WTC11 (cell line): ENCODE measurements around the gene CNTN5. TPM values are rescaled to one million over a fixed set of nuclear protein-coding genes. Genes with fewer than 3 reads are reported as not detected.

Source experiments
- ATAC-seq: fragments of 200-7000 bp; cut with Tn5 transposase; 2 replicates; pipeline ENCODE4 v1.10.0; 2021; ENCODE audit warnings: mild to moderate bottlenecking, moderate library complexity
- CTCF ChIA-PET: fragments of 300-600 bp; sonication (Branson Sonifier 250); formaldehyde crosslinking; loops from one replicate; lab custom pipeline; 2021; ENCODE audit warnings: antibody characterized with exemption; lab: Charles Lee
- POLR2A ChIA-PET: fragments of 350-600 bp; sonication (Branson Sonifier 250); formaldehyde crosslinking; loops from one replicate; lab custom pipeline; 2021; ENCODE audit warnings: antibody characterized with exemption; lab: Charles Lee
- DNase-seq: peaks from one replicate; pipeline ENCODE4 v3.0.0; 2021; ENCODE audit warnings: low spot score
- H3K27ac Mint-ChIP-seq: 2 replicates; pipeline ENCODE4 v1.8.0; 2021; ENCODE audit warnings: mixed read lengths
- H3K27me3 Mint-ChIP-seq: 2 replicates; pipeline ENCODE4 v1.8.0; 2021; ENCODE audit warnings: low read depth, mild to moderate bottlenecking, moderate library complexity, mixed read lengths
- H3K36me3 Mint-ChIP-seq: 2 replicates; pipeline ENCODE4 v1.8.0; 2021; ENCODE audit warnings: mixed read lengths
- H3K4me1 Mint-ChIP-seq: 2 replicates; pipeline ENCODE4 v1.8.0; 2022; ENCODE audit warnings: mixed read lengths
- H3K4me3 Mint-ChIP-seq: 2 replicates; pipeline ENCODE4 v1.8.0; 2021; ENCODE audit warnings: mild to moderate bottlenecking, moderate library complexity, mixed read lengths
- H3K9me3 Mint-ChIP-seq: 2 replicates; pipeline ENCODE4 v1.8.0; 2021; ENCODE audit warnings: mixed read lengths
- CBFB ChIP-seq: sonication (generic); formaldehyde crosslinking; IDR thresholded peaks from 2 replicates; pipeline ENCODE4 v1.8.1; 2022; ENCODE audit warnings: mild to moderate bottlenecking, low read depth, missing genetic modification reagents
- EMX1 ChIP-seq: fragments of 250-450 bp; sonication (Bioruptor Pico); IDR thresholded peaks from 2 replicates; pipeline ENCODE4 v1.8.0; 2021; ENCODE audit warnings: mild to moderate bottlenecking
- ETV6 ChIP-seq: sonication (generic); formaldehyde crosslinking; IDR thresholded peaks from 2 replicates; pipeline ENCODE4 v1.8.1; 2022; ENCODE audit warnings: mild to moderate bottlenecking, missing genetic modification reagents
- FOXJ3 ChIP-seq: sonication (generic); formaldehyde crosslinking; IDR thresholded peaks from 2 replicates; pipeline ENCODE4 v1.9.0; 2021; ENCODE audit warnings: missing genetic modification reagents, mild to moderate bottlenecking, borderline replicate concordance
- GABPB1 ChIP-seq: sonication (generic); formaldehyde crosslinking; IDR thresholded peaks from 2 replicates; pipeline ENCODE4 v1.8.1; 2023; ENCODE audit warnings: mild to moderate bottlenecking, missing genetic modification reagents
- KAT7 ChIP-seq: sonication (generic); formaldehyde crosslinking; IDR thresholded peaks from 2 replicates; pipeline ENCODE4 v1.8.1; 2023; ENCODE audit warnings: missing genetic modification reagents, mild to moderate bottlenecking, borderline replicate concordance
- NFATC4 ChIP-seq: fragments of 250-450 bp; sonication (Bioruptor Pico); IDR thresholded peaks from 2 replicates; pipeline ENCODE4 v1.9.0; 2021; ENCODE audit warnings: mild to moderate bottlenecking
- NR1H2 ChIP-seq: sonication (generic); formaldehyde crosslinking; IDR thresholded peaks from 2 replicates; pipeline ENCODE4 v1.9.0; 2021; ENCODE audit warnings: mild to moderate bottlenecking, moderate library complexity, missing genetic modification reagents
- NR2C2 ChIP-seq: sonication (generic); formaldehyde crosslinking; IDR thresholded peaks from 2 replicates; pipeline ENCODE4 v1.8.0; 2022; ENCODE audit warnings: mild to moderate bottlenecking, missing genetic modification reagents
- NR3C1 ChIP-seq: sonication (generic); formaldehyde crosslinking; conservative IDR thresholded peaks from 2 replicates; pipeline ENCODE4 v1.8.1; 2023; ENCODE audit warnings: low read depth, mild to moderate bottlenecking, missing genetic modification reagents
- OVOL2 ChIP-seq: fragments of 250-450 bp; sonication (Bioruptor Pico); IDR thresholded peaks from 2 replicates; pipeline ENCODE4 v1.9.0; 2021; ENCODE audit warnings: mild to moderate bottlenecking, borderline replicate concordance
- PRRX2 ChIP-seq: fragments of 250-450 bp; sonication (Bioruptor Pico); IDR thresholded peaks from 2 replicates; pipeline ENCODE4 v1.8.0; 2021; ENCODE audit warnings: mild to moderate bottlenecking
- RELA ChIP-seq: sonication (generic); formaldehyde crosslinking; IDR thresholded peaks from 2 replicates; pipeline ENCODE4 v1.8.1; 2022; ENCODE audit warnings: missing genetic modification reagents, mild to moderate bottlenecking, borderline replicate concordance
- SMAD3 ChIP-seq: sonication (generic); formaldehyde crosslinking; IDR thresholded peaks from 2 replicates; pipeline ENCODE4 v1.8.0; 2022; ENCODE audit warnings: missing genetic modification reagents, mild to moderate bottlenecking, borderline replicate concordance
- SMAD4 ChIP-seq: sonication (generic); formaldehyde crosslinking; IDR thresholded peaks from 2 replicates; pipeline ENCODE4 v1.8.0; 2022; ENCODE audit warnings: mild to moderate bottlenecking, missing genetic modification reagents
- TEAD4 ChIP-seq: sonication (generic); formaldehyde crosslinking; IDR thresholded peaks from 2 replicates; pipeline ENCODE4 v1.8.0; 2022; ENCODE audit warnings: mild to moderate bottlenecking, missing genetic modification reagents
- ZNF121 ChIP-seq: sonication (generic); formaldehyde crosslinking; IDR thresholded peaks from 2 replicates; pipeline ENCODE4 v1.8.0; 2023; ENCODE audit warnings: missing genetic modification reagents
- ZNF416 ChIP-seq: fragments of 250-450 bp; sonication (Bioruptor Pico); IDR thresholded peaks from 2 replicates; pipeline ENCODE4 v1.9.0; 2021; ENCODE audit warnings: mild to moderate bottlenecking, inconsistent platforms
- total RNA-seq: library from RNA; stranded (reverse); gene quantifications from 3 replicates; pipeline ENCODE4 v1.2.3, GENCODE V29; 2021
- TF ChIP-seq, protein P1 (sequence below): fragments of 250-450 bp; sonication (Bioruptor Pico); IDR thresholded peaks from 2 replicates; pipeline ENCODE4 v1.9.0; 2021; ENCODE audit warnings: moderate library complexity, mild to moderate bottlenecking, inconsistent platforms, borderline replicate concordance
- TF ChIP-seq, protein P2 (sequence below): fragments of 250-450 bp; sonication (Bioruptor Pico); IDR thresholded peaks from 2 replicates; pipeline ENCODE4 v1.9.0; 2021; ENCODE audit warnings: mild to moderate bottlenecking
- TF ChIP-seq, protein P3 (sequence below): sonication (generic); formaldehyde crosslinking; IDR thresholded peaks from 2 replicates; pipeline ENCODE4 v1.8.0; 2022; ENCODE audit warnings: mild to moderate bottlenecking, missing genetic modification reagents
- TF ChIP-seq, protein P4 (sequence below): sonication (generic); formaldehyde crosslinking; IDR thresholded peaks from 2 replicates; pipeline ENCODE4 v1.8.1; 2022; ENCODE audit warnings: low read depth, mild to moderate bottlenecking, moderate library complexity, missing genetic modification reagents, borderline replicate concordance
- TF ChIP-seq, protein P5 (sequence below): sonication (generic); formaldehyde crosslinking; IDR thresholded peaks from 2 replicates; pipeline ENCODE4 v1.8.1; 2023; ENCODE audit warnings: mild to moderate bottlenecking, moderate library complexity, missing genetic modification reagents

CNTN5 gene
- total RNA-seq, 1 experiment from 2014 or later = 0.07 TPM

DNA sequence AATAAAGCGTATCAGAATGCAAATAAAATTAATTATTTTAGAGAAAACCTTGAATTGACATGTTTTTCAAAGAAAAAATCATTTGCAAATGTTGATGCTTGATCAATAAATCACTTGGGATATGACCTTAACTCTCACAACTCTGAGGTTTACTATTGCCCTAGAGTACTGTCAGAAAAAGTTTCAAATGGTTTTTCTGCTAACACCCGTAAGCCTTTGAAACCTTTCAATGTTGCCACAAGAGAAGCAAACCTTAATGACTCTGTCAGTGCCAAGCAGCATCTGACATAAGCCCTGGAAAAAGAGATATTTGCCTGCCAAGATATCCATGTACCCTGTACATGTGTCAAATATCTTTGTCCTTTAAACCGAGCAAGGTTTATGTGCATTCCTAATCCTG is 1282.1 kb downstream of the CNTN5 start (continued):
- TF ChIP-seq NR3C1 (CRISPR knock-in tag) = no peak

DNA sequence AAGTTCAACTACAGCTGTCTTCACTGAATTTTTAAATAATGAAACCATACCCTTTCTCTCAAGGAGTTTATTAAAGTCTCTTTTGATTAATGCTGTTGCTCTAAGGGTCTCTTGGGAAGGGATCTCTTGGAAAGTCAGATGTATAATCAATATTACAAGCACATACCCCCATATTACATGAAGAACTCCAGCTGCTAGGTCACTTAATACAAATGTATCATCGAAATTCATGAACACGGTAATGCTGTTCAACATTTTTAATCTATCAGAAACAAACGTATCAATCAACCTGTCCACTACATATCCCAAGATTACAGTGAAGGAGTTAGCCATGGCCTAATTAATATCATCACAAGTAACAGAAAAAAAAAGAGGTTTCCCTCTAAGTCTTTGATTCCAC is 1283.1 kb downstream of the CNTN5 start:
- Mint-ChIP-seq H3K27ac (no peak overlapping the region), H3K27me3 (no peaks in the 10 kb centered on the region), H3K4me3 (no peak overlapping the region), H3K9me3 (no peaks in the 10 kb centered on the region), H3K36me3 (no peaks in the 10 kb centered on the region), H3K4me1 (no peaks in the 10 kb centered on the region)
- ATAC-seq = no peak
- TF ChIP-seq TEAD4 (CRISPR knock-in tag) (no peak), PRRX2 (no peak), NFATC4 (CRISPR knock-in tag) (no peak), CBFB (CRISPR knock-in tag) (no peak), OVOL2 (no peak), RELA (CRISPR knock-in tag) (no peak), SMAD3 (no peak), ETV6 (no peak), GABPB1 (CRISPR knock-in tag) (no peak), SMAD4 (no peak), FOXJ3 (CRISPR knock-in tag) (no peak)
- TF ChIP-seq, protein P1, sequence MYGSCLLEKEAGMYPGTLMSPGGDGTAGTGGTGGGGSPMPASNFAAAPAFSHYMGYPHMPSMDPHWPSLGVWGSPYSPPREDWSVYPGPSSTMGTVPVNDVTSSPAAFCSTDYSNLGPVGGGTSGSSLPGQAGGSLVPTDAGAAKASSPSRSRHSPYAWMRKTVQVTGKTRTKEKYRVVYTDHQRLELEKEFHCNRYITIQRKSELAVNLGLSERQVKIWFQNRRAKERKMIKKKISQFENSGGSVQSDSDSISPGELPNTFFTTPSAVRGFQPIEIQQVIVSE (CRISPR knock-in tag) = no peak
- TF ChIP-seq, protein P2, sequence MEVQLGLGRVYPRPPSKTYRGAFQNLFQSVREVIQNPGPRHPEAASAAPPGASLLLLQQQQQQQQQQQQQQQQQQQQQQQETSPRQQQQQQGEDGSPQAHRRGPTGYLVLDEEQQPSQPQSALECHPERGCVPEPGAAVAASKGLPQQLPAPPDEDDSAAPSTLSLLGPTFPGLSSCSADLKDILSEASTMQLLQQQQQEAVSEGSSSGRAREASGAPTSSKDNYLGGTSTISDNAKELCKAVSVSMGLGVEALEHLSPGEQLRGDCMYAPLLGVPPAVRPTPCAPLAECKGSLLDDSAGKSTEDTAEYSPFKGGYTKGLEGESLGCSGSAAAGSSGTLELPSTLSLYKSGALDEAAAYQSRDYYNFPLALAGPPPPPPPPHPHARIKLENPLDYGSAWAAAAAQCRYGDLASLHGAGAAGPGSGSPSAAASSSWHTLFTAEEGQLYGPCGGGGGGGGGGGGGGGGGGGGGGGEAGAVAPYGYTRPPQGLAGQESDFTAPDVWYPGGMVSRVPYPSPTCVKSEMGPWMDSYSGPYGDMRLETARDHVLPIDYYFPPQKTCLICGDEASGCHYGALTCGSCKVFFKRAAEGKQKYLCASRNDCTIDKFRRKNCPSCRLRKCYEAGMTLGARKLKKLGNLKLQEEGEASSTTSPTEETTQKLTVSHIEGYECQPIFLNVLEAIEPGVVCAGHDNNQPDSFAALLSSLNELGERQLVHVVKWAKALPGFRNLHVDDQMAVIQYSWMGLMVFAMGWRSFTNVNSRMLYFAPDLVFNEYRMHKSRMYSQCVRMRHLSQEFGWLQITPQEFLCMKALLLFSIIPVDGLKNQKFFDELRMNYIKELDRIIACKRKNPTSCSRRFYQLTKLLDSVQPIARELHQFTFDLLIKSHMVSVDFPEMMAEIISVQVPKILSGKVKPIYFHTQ = no peak
- POLR2A ChIA-PET = no interaction called here
- no peak for DNase-seq
- CTCF ChIA-PET = no interaction called here

DNA sequence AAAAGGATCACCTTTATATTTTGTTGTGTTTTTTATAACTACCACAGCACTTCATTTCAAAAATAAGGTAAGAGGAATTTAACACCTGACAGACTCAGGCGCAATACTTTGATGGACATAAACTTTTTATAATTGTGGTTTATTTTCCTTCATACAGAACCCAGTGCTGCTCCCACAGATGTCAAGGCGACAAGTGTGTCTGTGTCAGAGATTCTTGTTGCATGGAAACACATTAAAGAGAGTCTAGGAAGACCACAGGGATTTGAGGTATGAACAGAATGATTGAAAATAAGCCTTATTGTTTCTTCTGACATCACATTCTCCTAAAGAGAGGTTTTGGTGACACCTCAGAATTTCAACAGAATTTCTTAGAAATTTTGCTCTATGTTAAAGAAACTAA is 1287.5 kb downstream of the CNTN5 start:
- no peak overlapping the region for H3K27ac Mint-ChIP-seq
- TF ChIP-seq, protein P3, sequence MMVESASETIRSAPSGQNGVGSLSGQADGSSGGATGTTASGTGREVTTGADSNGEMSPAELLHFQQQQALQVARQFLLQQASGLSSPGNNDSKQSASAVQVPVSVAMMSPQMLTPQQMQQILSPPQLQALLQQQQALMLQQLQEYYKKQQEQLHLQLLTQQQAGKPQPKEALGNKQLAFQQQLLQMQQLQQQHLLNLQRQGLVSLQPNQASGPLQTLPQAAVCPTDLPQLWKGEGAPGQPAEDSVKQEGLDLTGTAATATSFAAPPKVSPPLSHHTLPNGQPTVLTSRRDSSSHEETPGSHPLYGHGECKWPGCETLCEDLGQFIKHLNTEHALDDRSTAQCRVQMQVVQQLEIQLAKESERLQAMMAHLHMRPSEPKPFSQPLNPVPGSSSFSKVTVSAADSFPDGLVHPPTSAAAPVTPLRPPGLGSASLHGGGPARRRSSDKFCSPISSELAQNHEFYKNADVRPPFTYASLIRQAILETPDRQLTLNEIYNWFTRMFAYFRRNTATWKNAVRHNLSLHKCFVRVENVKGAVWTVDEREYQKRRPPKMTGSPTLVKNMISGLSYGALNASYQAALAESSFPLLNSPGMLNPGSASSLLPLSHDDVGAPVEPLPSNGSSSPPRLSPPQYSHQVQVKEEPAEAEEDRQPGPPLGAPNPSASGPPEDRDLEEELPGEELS (CRISPR knock-in tag) = no peak
- TF ChIP-seq, protein P1 (CRISPR knock-in tag) = no peak
- TF ChIP-seq ZNF121 (CRISPR knock-in tag) (no peak), ZNF416 (CRISPR knock-in tag) (no peak), NR1H2 (CRISPR knock-in tag) (no peak), EMX1 (CRISPR knock-in tag) (no peak), KAT7 (CRISPR knock-in tag) (no peak), SMAD3 (no peak), NR2C2 (no peak)
- TF ChIP-seq, protein P4, sequence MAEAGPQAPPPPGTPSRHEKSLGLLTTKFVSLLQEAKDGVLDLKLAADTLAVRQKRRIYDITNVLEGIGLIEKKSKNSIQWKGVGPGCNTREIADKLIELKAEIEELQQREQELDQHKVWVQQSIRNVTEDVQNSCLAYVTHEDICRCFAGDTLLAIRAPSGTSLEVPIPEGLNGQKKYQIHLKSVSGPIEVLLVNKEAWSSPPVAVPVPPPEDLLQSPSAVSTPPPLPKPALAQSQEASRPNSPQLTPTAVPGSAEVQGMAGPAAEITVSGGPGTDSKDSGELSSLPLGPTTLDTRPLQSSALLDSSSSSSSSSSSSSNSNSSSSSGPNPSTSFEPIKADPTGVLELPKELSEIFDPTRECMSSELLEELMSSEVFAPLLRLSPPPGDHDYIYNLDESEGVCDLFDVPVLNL (CRISPR knock-in tag) = no peak
- TF ChIP-seq, protein P5, sequence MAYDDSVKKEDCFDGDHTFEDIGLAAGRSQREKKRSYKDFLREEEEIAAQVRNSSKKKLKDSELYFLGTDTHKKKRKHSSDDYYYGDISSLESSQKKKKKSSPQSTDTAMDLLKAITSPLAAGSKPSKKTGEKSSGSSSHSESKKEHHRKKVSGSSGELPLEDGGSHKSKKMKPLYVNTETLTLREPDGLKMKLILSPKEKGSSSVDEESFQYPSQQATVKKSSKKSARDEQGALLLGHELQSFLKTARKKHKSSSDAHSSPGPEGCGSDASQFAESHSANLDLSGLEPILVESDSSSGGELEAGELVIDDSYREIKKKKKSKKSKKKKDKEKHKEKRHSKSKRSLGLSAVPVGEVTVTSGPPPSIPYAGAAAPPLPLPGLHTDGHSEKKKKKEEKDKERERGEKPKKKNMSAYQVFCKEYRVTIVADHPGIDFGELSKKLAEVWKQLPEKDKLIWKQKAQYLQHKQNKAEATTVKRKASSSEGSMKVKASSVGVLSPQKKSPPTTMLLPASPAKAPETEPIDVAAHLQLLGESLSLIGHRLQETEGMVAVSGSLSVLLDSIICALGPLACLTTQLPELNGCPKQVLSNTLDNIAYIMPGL (CRISPR knock-in tag) = no peak
- ChIA-PET POLR2A (no interaction called here), CTCF (no interaction called here)
- DNase-seq = no peak
- H3K9me3 Mint-ChIP-seq = no peaks in the 10 kb centered on the region
- H3K4me3 Mint-ChIP-seq = no peak overlapping the region
- H3K27me3 Mint-ChIP-seq = no peaks in the 10 kb centered on the region
- no peak for ATAC-seq
- no peaks in the 10 kb centered on the region for H3K36me3 Mint-ChIP-seq
- peaks cover 2% of the 10 kb centered on the region; the same call in 1 of the 2 replicates for H3K4me1 Mint-ChIP-seq
